Liver (tissue), 9 donors: Measurements from ENCODE around the gene PTPRQ. TPM values are rescaled to one million over a fixed set of nuclear protein-coding genes. Genes with fewer than 3 reads are reported as not detected.

Experiments used
- DNase-seq: peaks from one replicate; pipeline ENCODE4 v3.0.0-alpha.2; 2017; ENCODE audit warnings: low spot score
- H3K27ac ChIP-seq, 2 donors: one replicate each; pipeline ENCODE4 v1.7.0; 2013; ENCODE audit warnings: inconsistent platforms in 2 of 2, low read length in 2 of 2, control low read depth in 1 of 2, low read depth in 1 of 2, mild to moderate bottlenecking in 1 of 2
- H3K27me3 ChIP-seq, 4 donors: one replicate each; pipeline versions ENCODE4 v1.6.1 to v1.7.0; 2013; ENCODE audit warnings: low read length in 3 of 4, inconsistent platforms in 1 of 4, mild to moderate bottlenecking in 1 of 4, moderate library complexity in 1 of 4; ENCODE audit not compliant: control insufficient read depth in 4 of 4, insufficient read depth in 4 of 4
- H3K36me3 ChIP-seq, 4 donors: one replicate each; pipeline versions ENCODE4 v1.6.1 to v1.7.0; 2013; ENCODE audit warnings: low read length in 3 of 4, mild to moderate bottlenecking in 3 of 4, low read depth in 1 of 4, moderate library complexity in 1 of 4; ENCODE audit not compliant: control insufficient read depth in 4 of 4, insufficient read depth in 3 of 4
- H3K4me1 ChIP-seq, 4 donors: one replicate each; pipeline versions ENCODE4 v1.6.1 to v1.7.0; 2013; ENCODE audit warnings: low read length in 3 of 4, mild to moderate bottlenecking in 3 of 4, moderate library complexity in 1 of 4; ENCODE audit not compliant: control insufficient read depth in 4 of 4, insufficient read depth in 4 of 4
- H3K4me3 ChIP-seq, 3 donors: one replicate each; pipeline versions ENCODE4 v1.6.1 to v1.7.0; 2013; ENCODE audit warnings: low read length in 3 of 3, control low read depth in 1 of 3, low read depth in 1 of 3, mild to moderate bottlenecking in 1 of 3
- H3K9ac ChIP-seq, 2 donors: one replicate each; pipeline ENCODE4 v1.7.0; 2013; ENCODE audit warnings: low read length in 2 of 2, mild to moderate bottlenecking in 2 of 2, moderate library complexity in 2 of 2, control low read depth in 1 of 2, low read depth in 1 of 2
- H3K9me3 ChIP-seq, 4 donors: one replicate each; pipeline versions ENCODE4 v1.6.1 to v1.7.0; 2013; ENCODE audit warnings: low read length in 3 of 4; ENCODE audit not compliant: control insufficient read depth in 4 of 4
- ATF3 ChIP-seq: IDR thresholded peaks from 2 replicates; pipeline ENCODE4 v1.6.1; 2016; ENCODE audit warnings: antibody characterized with exemption
- CTCF ChIP-seq: fragments of 150-350 bp; IDR thresholded peaks from 2 replicates; pipeline ENCODE4 v1.5.1; 2017; ENCODE audit warnings: improper control_type of control experiment, low read depth, low read length; ENCODE audit not compliant: missing input control
- EGR1 ChIP-seq, 2 donors: IDR thresholded peaks; 2 replicates each; pipeline ENCODE4 v1.6.1; 2016 to 2018; ENCODE audit warnings: antibody characterized with exemption in 2 of 2, low read depth in 2 of 2
- FOXA1 ChIP-seq: IDR thresholded peaks from 2 replicates; pipeline ENCODE4 v1.6.1; 2016; ENCODE audit warnings: antibody characterized with exemption
- FOXA2 ChIP-seq: IDR thresholded peaks from 2 replicates; pipeline ENCODE4 v1.6.1; 2016; ENCODE audit warnings: antibody characterized with exemption
- GABPA ChIP-seq, 2 donors: IDR thresholded peaks in 1 of 2; conservative IDR thresholded peaks in 1 of 2; 2 replicates each; pipeline ENCODE4 v1.6.1; 2016; ENCODE audit warnings: antibody characterized with exemption in 2 of 2, mild to moderate bottlenecking in 1 of 2, moderate library complexity in 1 of 2
- HNF4A ChIP-seq, 2 donors: conservative IDR thresholded peaks; 2 replicates each; pipeline ENCODE4 v1.6.1; 2016; ENCODE audit warnings: antibody characterized with exemption in 2 of 2, mild to moderate bottlenecking in 2 of 2
- HNF4G ChIP-seq: IDR thresholded peaks from 2 replicates; pipeline ENCODE4 v1.6.1; 2016; ENCODE audit warnings: antibody characterized with exemption
- JUND ChIP-seq, 2 donors: IDR thresholded peaks; 2 replicates each; pipeline ENCODE4 v1.6.1; 2016; ENCODE audit warnings: antibody characterized with exemption in 2 of 2
- MAX ChIP-seq: IDR thresholded peaks from 2 replicates; pipeline ENCODE4 v1.6.1; 2016; ENCODE audit warnings: antibody characterized with exemption
- NR2F2 ChIP-seq: IDR thresholded peaks from 2 replicates; pipeline ENCODE4 v1.6.1; 2016; ENCODE audit warnings: antibody characterized with exemption
- REST ChIP-seq: IDR thresholded peaks from 2 replicates; pipeline ENCODE4 v1.6.1; 2016; ENCODE audit warnings: antibody characterized with exemption, mild to moderate bottlenecking
- RXRA ChIP-seq, 2 donors: IDR thresholded peaks; 2 replicates each; pipeline ENCODE4 v1.6.1; 2017 to 2018; ENCODE audit warnings: antibody characterized with exemption in 2 of 2, mild to moderate bottlenecking in 1 of 2
- SP1 ChIP-seq: IDR thresholded peaks from 2 replicates; pipeline ENCODE4 v1.6.1; 2018; ENCODE audit warnings: antibody characterized with exemption, mild to moderate bottlenecking
- YY1 ChIP-seq: IDR thresholded peaks from 2 replicates; pipeline ENCODE4 v1.6.1; 2016; ENCODE audit warnings: antibody characterized with exemption, mild to moderate bottlenecking
- WGBS: extraction: QIAGEN DNeasy Blood & Tissue Kit; methylation state at CpG from one replicate; pipeline ENCODE4 v1.1.7; 2013; 5-methylcytosine and 5-hydroxymethylcytosine counted together
- polyA plus RNA-seq, 2 donors: library from polyadenylated mRNA; stranded (reverse) in 1 of 2; unstranded in 1 of 2; fragments of 200-250 nt in 1 of 2; fragments of >200 nt in 1 of 2; fragmentation: Nextera tagmentation in 1 of 2; extraction: Ambion mirVana in 1 of 2; gene quantifications; one replicate each; pipeline versions ENCODE4 v1.2.1 to v1.2.3, GENCODE V29; 2013 to 2015
- total RNA-seq, 2 donors: library from RNA; depleted of rRNA; stranded (reverse); fragments of >200 nt; gene quantifications; one replicate each; pipeline ENCODE4 v1.2.3, GENCODE V29; 2014
- TF ChIP-seq, protein P1 (sequence below): IDR thresholded peaks from 2 replicates; pipeline ENCODE4 v1.6.1; 2016; ENCODE audit warnings: antibody characterized with exemption
- donor health status: healthy.
- donor health status: healthy.
- donor health status: healthy.
- donor health status: healthy.
- donor health status: healthy.

The PTPRQ gene
- total and polyA plus RNA-seq, 4 donors, result 0.02 to 0.08 (median 0.04) TPM

- no peak for TF ChIP-seq SP1
- TF ChIP-seq, protein P1, sequence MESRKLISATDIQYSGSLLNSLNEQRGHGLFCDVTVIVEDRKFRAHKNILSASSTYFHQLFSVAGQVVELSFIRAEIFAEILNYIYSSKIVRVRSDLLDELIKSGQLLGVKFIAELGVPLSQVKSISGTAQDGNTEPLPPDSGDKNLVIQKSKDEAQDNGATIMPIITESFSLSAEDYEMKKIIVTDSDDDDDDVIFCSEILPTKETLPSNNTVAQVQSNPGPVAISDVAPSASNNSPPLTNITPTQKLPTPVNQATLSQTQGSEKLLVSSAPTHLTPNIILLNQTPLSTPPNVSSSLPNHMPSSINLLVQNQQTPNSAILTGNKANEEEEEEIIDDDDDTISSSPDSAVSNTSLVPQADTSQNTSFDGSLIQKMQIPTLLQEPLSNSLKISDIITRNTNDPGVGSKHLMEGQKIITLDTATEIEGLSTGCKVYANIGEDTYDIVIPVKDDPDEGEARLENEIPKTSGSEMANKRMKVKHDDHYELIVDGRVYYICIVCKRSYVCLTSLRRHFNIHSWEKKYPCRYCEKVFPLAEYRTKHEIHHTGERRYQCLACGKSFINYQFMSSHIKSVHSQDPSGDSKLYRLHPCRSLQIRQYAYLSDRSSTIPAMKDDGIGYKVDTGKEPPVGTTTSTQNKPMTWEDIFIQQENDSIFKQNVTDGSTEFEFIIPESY, result no peak
- no peak for TF ChIP-seq FOXA1
- no peak for TF ChIP-seq MAX
- no peak for TF ChIP-seq JUND (IDR thresholded peaks at IDR 0.05)
- no peak for TF ChIP-seq YY1
- TF ChIP-seq GABPA (IDR thresholded peaks at IDR 0.05 in 1 of 2, conservative IDR thresholded peaks at IDR 0.05 in 1 of 2), result no peak
- no peak for TF ChIP-seq CTCF
- TF ChIP-seq HNF4G, result no peak
- no peak for TF ChIP-seq RXRA (IDR thresholded peaks at IDR 0.05)
- no peak for TF ChIP-seq NR2F2
- TF ChIP-seq REST, result no peak
- peaks cover 0 to 4% (median 0%) of the 10 kb centered on the region in 4 donors for H3K4me1 ChIP-seq
Measured at GRCh38 chr12:80677994-80678393, 234.0 kb downstream of the PTPRQ start.

GRCh38 chr12:80679346-80680131 is 235.5 kb downstream of the PTPRQ start:
- no peak for DNase-seq
- no peak overlapping the region for H3K9ac ChIP-seq
- TF ChIP-seq REST (no peak), GABPA (IDR thresholded peaks at IDR 0.05 in 1 of 2, conservative IDR thresholded peaks at IDR 0.05 in 1 of 2) (no peak), FOXA2 (no peak), ATF3 (no peak), HNF4A (conservative IDR thresholded peaks at IDR 0.05) (no peak), JUND (IDR thresholded peaks at IDR 0.05) (no peak), YY1 (no peak), EGR1 (IDR thresholded peaks at IDR 0.05; ENCODE audit: low read depth in 2 of 2) (no peak)
- TF ChIP-seq, protein P1, result no peak

More at GRCh38 chr12:80677994-80678393, 234.0 kb downstream of the PTPRQ start:
- no peak overlapping the region for H3K9ac ChIP-seq
- H3K27me3 ChIP-seq, result no peaks in the 10 kb centered on the region
- H3K4me3 ChIP-seq, result no peak overlapping the region
- DNase-seq, result no peak
- no peak overlapping the region for H3K27ac ChIP-seq
- WGBS, result 97% methylated on average over 1 of the region's 1 CpG
- H3K36me3 ChIP-seq, result no peaks in the 10 kb centered on the region
- H3K9me3 ChIP-seq, result no peaks in the 10 kb centered on the region

More at GRCh38 chr12:80679346-80680131, 235.5 kb downstream of the PTPRQ start:
- H3K27me3 ChIP-seq, result no peaks in the 10 kb centered on the region
- peaks cover 0 to 4% (median 0%) of the 10 kb centered on the region in 4 donors for H3K4me1 ChIP-seq
- H3K36me3 ChIP-seq, result no peaks in the 10 kb centered on the region
- WGBS, result 79% methylated on average over 3 of the region's 3 CpGs
- H3K4me3 ChIP-seq, result no peak overlapping the region
- H3K27ac ChIP-seq, result no peak overlapping the region
- no peaks in the 10 kb centered on the region for H3K9me3 ChIP-seq
